NCI-H2196 (cell line): ENCODE measurements around the gene HMX1.

ENCODE experiments used
- DNase-seq: peaks from one replicate; lab custom pipeline; 2025; ENCODE audit not compliant: unreplicated experiment; lab: John Stamatoyannopoulos, UW

HMX1 gene

GRCh38 chr4:8871417-8872401, at the start of gene HMX1:
TSS of gene HMX1 (minus strand) at chr4:8871839. CDS start at chr4:8871614, 225 bp downstream.
- no peak for DNase-seq

DNA sequence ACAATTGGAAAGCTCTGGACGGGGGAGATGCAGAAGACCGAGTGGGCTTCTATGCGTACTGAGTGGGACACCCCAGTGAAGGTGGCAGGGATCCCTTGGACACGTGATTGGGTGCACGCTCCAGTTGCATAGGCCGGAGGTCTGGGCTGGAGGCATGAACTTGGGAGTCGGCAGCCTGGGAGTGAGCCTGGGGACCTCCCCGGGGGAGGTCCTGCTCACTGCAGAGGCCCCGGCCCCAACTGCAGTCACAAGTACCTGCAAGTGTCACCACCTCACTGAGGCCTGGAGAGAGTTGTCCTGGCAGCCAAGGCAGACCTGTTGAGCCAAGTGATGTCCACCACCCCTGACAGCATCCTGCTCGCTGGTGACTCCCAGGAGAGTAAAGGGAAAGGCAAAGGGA, 49.3 kb upstream of the HMX1 start:
- DNase-seq = no peak

- DNase-seq = no peak
Measured at GRCh38 chr4:8920289-8920965, 48.8 kb upstream of the HMX1 start.

GRCh38 chr4:8919651-8920288, 48.1 kb upstream of the HMX1 start:
- DNase-seq = no peak

DNA sequence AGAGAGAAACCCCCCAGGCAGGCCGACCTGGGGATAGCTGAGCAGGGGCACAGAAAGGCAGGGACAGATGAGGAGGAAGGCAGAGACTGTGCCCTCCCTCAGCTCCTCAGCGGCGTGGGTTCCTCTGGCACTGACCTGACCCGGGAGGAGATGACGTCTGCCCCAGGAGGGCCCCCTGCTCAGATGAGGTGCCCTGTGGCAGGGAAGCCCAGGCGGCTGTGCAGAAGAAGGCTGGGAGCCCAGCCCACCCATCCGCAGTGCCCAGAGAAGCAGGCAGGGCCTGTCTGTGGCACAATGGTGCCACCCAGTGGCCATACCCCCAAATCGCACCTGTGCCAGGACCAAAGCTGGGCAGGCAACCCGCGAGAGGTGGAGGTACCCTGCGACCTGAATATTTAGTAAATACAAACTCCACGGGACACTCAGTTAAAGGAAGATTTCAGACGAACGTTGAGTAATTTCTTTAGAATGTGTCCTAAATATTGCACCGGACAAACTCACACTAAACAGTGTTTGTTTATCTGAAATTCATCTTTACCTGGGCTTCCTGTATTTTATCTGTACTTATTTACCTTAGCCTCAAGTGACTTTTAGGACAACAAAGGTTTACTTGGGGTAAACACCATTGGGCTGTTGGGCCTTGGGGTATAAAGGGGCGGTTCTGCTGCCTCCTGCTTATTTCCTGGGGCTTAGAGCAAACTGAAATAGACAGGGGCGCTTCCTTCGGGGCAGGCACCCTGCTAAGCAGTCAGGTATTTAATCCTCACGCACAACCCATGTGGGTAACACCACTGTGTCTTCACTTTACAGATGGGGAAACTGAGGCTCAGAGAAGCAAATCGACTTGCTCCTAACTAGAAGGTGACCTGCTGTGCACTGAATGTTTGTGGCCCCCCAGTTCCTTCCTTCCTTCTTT, 46.5 kb upstream of the HMX1 start:
- peak; percentile 66 for DNase-seq

GRCh38 chr4:8917321-8917811, 45.7 kb upstream of the HMX1 start:
- DNase-seq = no peak

- DNase-seq = no peak
Measured at GRCh38 chr4:8916906-8917305, 45.3 kb upstream of the HMX1 start.

DNA sequence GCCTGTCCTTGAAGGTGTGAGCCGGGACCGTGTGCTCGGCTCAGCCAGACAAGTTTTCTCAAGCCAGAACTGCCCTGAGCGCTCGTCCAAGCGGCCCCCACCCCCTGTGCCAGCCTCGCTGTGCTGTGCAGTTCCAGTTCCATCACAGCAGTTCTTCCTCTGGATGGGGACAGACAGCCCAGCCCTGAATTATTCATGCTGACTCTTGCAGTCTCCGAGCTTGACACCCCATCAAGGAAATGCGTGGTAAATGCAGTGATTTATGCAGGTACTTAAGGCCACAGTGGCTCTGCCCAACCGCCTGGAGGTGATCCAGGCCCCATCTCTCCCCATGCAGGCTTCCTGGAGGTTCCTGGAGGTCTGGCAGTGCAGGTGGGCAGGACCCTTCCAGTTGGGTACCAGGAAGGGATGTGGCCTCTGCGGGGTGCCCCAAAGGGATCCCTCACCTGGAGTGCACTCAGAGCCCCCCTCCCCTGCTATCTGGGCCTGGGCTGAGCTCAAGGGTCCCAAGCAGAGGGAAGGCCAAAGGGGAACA, 44.8 kb upstream of the HMX1 start:
- DNase-seq = no peak

DNA sequence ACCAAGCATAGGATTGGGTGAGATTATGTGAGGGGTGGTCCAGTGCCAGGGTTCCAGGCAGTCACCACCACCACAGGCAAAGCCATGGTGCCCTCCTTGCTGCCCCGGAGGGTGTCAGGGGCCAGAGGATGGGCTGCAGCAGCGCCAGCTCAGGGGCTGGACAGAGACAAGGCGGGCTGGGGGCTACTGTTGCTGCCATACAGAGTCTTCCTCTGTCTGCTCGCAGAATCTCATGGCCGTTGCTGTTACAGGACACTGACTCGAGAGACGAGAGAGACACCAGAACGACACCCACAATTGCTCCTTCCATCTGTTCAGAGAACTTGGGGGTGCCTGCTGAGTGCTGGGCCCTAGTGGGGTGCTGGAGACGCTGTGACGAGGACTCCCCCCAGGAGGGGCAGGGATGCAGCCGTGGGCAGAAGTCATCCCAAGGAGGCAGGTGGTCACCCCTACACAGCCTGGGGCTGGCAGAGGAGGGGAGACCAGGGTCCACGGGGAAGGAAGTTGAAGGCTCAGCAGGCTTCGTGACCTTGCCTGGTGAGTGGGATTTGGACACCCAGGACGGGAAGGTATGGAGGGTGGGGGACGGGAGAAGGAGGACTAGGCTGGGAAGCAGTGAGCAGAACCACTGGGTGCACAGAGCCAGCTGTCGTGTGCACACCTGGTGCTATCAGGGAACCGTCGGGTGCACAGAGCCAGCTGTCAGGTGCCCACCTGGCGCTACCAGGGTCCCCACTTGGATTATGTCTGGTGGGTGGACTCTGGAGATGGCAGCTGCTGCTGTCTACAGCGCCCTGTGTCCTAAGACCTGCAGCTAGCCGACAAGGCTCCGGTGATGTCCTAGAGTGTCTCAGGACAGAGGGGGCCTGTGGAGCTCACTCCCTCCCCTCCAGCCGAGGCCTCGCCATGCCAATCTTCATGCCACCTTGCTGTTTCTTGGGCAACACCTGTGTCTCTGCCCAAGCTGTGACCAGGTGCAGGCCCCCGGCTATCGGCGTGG, 43.9 kb upstream of the HMX1 start:
- DNase-seq = no peak

GRCh38 chr4:8914461-8915171, 43.0 kb upstream of the HMX1 start:
- no peak for DNase-seq

- DNase-seq = no peak
Measured at GRCh38 chr4:8913858-8914460, 42.3 kb upstream of the HMX1 start.

DNA sequence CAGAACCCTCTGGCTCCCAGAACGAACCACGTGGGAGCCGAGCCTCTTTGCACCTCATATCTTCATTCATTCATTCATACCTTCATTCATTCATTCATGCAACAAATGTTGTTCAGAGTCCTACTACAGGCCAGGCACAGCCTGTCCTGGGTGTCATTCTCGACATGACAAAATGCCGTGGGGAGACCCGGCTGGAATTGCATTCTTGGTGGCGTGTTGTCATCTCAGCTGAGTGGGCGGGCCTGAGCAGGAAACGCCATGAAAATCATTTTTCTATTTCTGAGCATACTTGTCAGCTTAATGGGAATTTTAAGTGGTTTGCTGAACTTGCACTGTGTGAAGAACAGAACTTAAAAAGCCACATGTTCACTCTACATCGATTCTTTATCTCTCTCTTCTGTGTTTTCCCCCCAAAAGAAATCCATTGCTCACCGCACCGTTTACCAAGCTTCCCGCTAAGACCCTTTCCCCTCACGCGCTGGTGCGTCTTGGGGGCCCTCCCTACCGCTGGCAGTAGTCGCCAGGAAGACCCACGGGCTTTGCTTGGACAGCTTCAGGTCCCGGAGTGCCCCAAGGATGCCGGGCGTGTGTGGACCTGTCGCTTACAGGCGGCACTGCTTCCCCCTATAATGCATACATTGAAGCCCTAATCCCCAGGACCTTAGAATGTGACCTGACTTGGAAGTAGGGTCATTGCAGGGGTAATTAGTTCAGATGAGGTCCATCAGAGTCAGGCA, 41.6 kb upstream of the HMX1 start:
- DNase-seq = no peak

DNA sequence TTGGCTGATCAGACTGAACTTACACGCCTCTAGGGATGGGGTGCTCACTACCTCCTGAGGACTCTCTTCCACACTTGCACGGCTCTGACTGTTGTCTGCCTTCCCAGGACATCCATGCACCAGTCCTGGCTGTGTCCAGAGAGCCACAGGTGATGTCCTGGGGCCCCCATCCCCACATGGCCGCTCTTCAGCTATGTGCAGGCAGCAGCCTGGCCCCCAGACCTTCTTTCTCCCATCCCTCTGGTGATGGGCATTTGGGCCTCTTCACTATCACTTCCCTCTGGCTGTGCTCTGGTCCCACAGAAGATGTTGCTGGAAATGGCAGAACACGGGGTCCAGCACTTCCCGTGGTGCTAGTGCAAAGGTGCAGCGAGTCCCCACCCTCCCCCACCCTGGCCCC, 40.9 kb upstream of the HMX1 start:
- DNase-seq = no peak

GRCh38 chr4:8912089-8912455, 40.4 kb upstream of the HMX1 start:
- DNase-seq = no peak

- no peak for DNase-seq
Measured at GRCh38 chr4:8911316-8912088, 39.9 kb upstream of the HMX1 start.

GRCh38 chr4:8910822-8911315, 39.2 kb upstream of the HMX1 start:
- DNase-seq = no peak
